ENCODE measurements around the gene RPS4Y1.

DNA sequence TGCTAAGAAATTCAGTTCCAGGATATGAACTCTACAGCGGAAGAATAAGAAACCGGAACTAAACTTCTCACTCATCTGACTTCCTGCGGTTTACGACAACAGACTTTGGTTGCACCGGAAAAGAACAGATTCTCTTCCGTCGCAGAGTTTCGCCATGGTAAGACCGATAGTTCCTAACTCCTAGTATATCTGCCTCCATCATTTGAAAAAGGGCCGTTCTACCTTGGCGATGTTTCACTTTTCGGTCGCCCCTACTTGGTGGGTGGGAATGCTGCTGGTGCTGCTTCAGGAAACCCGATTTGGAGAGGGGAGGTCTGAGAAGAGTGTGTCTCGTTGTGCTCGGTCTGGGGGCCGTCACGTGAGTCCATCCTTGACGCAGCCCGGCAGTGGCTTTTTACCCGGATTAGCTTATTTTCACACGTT, at the start of gene RPS4Y1:
- TF ChIP-seq, protein P1, sequence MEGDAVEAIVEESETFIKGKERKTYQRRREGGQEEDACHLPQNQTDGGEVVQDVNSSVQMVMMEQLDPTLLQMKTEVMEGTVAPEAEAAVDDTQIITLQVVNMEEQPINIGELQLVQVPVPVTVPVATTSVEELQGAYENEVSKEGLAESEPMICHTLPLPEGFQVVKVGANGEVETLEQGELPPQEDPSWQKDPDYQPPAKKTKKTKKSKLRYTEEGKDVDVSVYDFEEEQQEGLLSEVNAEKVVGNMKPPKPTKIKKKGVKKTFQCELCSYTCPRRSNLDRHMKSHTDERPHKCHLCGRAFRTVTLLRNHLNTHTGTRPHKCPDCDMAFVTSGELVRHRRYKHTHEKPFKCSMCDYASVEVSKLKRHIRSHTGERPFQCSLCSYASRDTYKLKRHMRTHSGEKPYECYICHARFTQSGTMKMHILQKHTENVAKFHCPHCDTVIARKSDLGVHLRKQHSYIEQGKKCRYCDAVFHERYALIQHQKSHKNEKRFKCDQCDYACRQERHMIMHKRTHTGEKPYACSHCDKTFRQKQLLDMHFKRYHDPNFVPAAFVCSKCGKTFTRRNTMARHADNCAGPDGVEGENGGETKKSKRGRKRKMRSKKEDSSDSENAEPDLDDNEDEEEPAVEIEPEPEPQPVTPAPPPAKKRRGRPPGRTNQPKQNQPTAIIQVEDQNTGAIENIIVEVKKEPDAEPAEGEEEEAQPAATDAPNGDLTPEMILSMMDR (conservative IDR thresholded peaks at IDR 0.05): no peak
- TF ChIP-seq ZFX (IDR thresholded peaks at IDR 0.05): no peak
